GM12801 (cell line): ENCODE measurements around the gene BCR.

ENCODE experiments used
- CTCF ChIP-seq: IDR thresholded peaks from one replicate; pipeline ENCODE4 v1.5.1; 2011; ENCODE audit warnings: control low read depth; ENCODE audit not compliant: insufficient read length; ENCODE audit errors: extremely low read depth

Gene BCR

GRCh38 chr22:23184764-23185113, 4.4 kb downstream of the BCR start:
- TF ChIP-seq CTCF: no peak

DNA sequence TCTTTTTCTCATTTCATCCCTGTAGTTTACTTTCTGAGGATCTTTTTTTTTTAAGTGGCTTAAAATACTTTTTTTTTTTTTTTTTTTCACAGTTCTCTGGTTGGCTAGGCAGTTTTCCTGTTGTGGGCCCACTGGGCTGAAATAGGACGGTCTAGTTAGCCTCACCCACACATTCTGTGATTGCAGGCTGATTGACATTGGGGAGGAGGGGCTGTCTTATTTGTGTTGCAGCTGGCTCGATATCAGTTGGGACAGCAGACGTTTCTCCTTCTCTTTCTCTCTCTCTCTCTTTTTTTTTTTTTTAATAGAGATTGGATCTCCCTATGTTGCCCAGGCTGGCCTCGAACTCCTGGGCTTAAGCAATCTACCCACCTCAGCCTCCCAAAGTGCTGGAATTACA, 6.9 kb downstream of the BCR start:
- TF ChIP-seq CTCF: no peak

GRCh38 chr22:23187871-23188700, 7.8 kb downstream of the BCR start:
- no peak for TF ChIP-seq CTCF

- no peak for TF ChIP-seq CTCF
Measured at GRCh38 chr22:23190526-23190925, 10.2 kb downstream of the BCR start.

GRCh38 chr22:23192133-23192532, 11.8 kb downstream of the BCR start:
- TF ChIP-seq CTCF: no peak

GRCh38 chr22:23192558-23192957, 12.2 kb downstream of the BCR start:
- no peak for TF ChIP-seq CTCF

- no peak for TF ChIP-seq CTCF
Measured at GRCh38 chr22:23193196-23193827, 13.0 kb downstream of the BCR start.
